ENCODE measurements around the gene NBPF1. TPM values are rescaled to one million over a fixed set of nuclear protein-coding genes. Genes with fewer than 3 reads are reported as not detected.
"Not testable (repeated sequence)": the region's sequence is repeated elsewhere in the genome, so short reads cannot be mapped to it uniquely, and the experiment has no call there.

NBPF1 gene
- total RNA-seq, 1 donor from 2014 or later, result 83.8 TPM

- DNase-seq, result not testable (repeated sequence)
Observed at GRCh38 chr1:16512624-16513411, 100.5 kb downstream of the NBPF1 start.

Small RNA genes within 50 kb of the gene (small RNA-seq; reads per million reads assigned to genes)
- gene RNU1-1 (ENCODE audit: low replicate concordance) (0.12 reads per million), gene RNU1-6P (ENCODE audit: low replicate concordance) (not detected)

Other genes starting within 250 kb of the NBPF1 start
- gene SZRD1, start 246.3 kb downstream of the NBPF1 start, total RNA-seq, result 19.3 TPM
- not detected for gene SPATA21, start 176.1 kb downstream of the NBPF1 start, total RNA-seq
- 45.6 TPM for gene NECAP2, start 172.8 kb downstream of the NBPF1 start, total RNA-seq
- gene RNU1-1, start 99.3 kb downstream of the NBPF1 start, total RNA-seq, result 34,682 TPM
- gene RNU1-3, start 53.4 kb upstream of the NBPF1 start, total RNA-seq, result 34,682 TPM
- 34,682 TPM for gene RNU1-4, start 127.0 kb upstream of the NBPF1 start, total RNA-seq